K562 (cell line): ENCODE data around the gene PRAC2.

Experiments used
- CHD2 ChIP-seq: IDR thresholded peaks from 2 replicates; pipeline ENCODE4 v1.6.1; 2011; ENCODE audit warnings: low read depth, low read length
- CTCF ChIP-seq, 3 experiments: IDR thresholded peaks in 2 of 3; conservative IDR thresholded peaks in 1 of 3; 2 replicates each; pipeline ENCODE4 v1.5.1; 2011 to 2012; ENCODE audit warnings: low read length in 3 of 3, mild to moderate bottlenecking in 3 of 3, control low read depth in 2 of 3, improper control_type of control experiment in 1 of 3, inconsistent platforms in 1 of 3, low read depth in 1 of 3, mixed read lengths in 1 of 3, moderate library complexity in 1 of 3; ENCODE audit not compliant: insufficient read depth in 2 of 3
- JUNB ChIP-seq: fragments of 450-650 bp; formaldehyde crosslinking; conservative IDR thresholded peaks from 2 replicates; pipeline ENCODE4 v1.4.0; 2020; ENCODE audit warnings: mild to moderate bottlenecking
- SP1 ChIP-seq: sonication (generic); formaldehyde crosslinking; IDR thresholded peaks from 2 replicates; pipeline ENCODE4 v1.8.1; 2022; ENCODE audit warnings: mild to moderate bottlenecking, missing genetic modification reagents
- ZC3H4 ChIP-seq: sonication (generic); formaldehyde crosslinking; IDR thresholded peaks from 2 replicates; pipeline ENCODE4 v1.9.0; 2021; ENCODE audit warnings: missing genetic modification reagents, borderline replicate concordance
- TF ChIP-seq, protein P1 (sequence below), 2 experiments: fragments of 450-650 bp in 1 of 2; IDR thresholded peaks; 2 replicates each; pipeline ENCODE4 v1.6.1; 2011 to 2017; ENCODE audit warnings: low read depth in 2 of 2, antibody characterized with exemption in 1 of 2, borderline replicate concordance in 1 of 2, low read length in 1 of 2, mild to moderate bottlenecking in 1 of 2, mixed read lengths in 1 of 2; ENCODE audit not compliant: control insufficient read depth in 1 of 2

DNA sequence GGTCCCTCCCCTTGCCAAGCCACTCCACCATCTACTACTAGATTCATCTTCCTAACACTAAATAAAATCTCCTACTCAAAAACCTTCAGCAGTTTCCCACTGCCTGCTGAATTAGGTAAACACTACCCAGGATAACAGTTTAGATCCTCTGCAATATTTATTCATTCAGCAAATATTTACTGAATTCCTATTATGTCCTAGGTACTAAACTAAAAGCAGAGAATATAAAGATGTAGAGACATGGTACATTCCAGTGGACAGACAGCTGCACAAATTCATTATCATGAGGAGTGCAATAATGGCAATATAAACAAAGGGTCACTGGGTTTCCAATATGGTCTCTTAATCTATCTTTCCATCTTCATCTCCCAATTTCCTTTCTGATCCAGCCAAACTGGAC lies 36.3 kb downstream of the PRAC2 start:
- TF ChIP-seq ZC3H4, result no peak
- TF ChIP-seq, protein P1, sequence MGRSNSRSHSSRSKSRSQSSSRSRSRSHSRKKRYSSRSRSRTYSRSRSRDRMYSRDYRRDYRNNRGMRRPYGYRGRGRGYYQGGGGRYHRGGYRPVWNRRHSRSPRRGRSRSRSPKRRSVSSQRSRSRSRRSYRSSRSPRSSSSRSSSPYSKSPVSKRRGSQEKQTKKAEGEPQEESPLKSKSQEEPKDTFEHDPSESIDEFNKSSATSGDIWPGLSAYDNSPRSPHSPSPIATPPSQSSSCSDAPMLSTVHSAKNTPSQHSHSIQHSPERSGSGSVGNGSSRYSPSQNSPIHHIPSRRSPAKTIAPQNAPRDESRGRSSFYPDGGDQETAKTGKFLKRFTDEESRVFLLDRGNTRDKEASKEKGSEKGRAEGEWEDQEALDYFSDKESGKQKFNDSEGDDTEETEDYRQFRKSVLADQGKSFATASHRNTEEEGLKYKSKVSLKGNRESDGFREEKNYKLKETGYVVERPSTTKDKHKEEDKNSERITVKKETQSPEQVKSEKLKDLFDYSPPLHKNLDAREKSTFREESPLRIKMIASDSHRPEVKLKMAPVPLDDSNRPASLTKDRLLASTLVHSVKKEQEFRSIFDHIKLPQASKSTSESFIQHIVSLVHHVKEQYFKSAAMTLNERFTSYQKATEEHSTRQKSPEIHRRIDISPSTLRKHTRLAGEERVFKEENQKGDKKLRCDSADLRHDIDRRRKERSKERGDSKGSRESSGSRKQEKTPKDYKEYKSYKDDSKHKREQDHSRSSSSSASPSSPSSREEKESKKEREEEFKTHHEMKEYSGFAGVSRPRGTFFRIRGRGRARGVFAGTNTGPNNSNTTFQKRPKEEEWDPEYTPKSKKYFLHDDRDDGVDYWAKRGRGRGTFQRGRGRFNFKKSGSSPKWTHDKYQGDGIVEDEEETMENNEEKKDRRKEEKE (IDR thresholded peaks at IDR 0.05; ENCODE audit: borderline replicate concordance in 1 of 2, control insufficient read depth in 1 of 2, low read depth in 2 of 2, low read length in 1 of 2), result no peak
- TF ChIP-seq SP1 (CRISPR knock-in tag), result no peak
- no peak for TF ChIP-seq CHD2
- TF ChIP-seq JUNB (CRISPR knock-in tag), result no peak
- TF ChIP-seq CTCF (IDR thresholded peaks at IDR 0.05 in 2 of 3, conservative IDR thresholded peaks at IDR 0.05 in 1 of 3; ENCODE audit: insufficient read depth in 2 of 3, low read depth in 1 of 3, low read length in 3 of 3), result no peak
